Epithelial cell of esophagus (primary cell): Measurements from ENCODE around the gene FLYWCH1.
A peak's percentile ranks its signal among the peaks of the same experiment; 100 is the strongest.

Experiments used
- DNase-seq: peaks from one replicate; pipeline ENCODE4 v3.0.0; 2010; ENCODE audit warnings: low read depth
- H3K4me3 ChIP-seq: 2 replicates; pipeline ENCODE4 v1.5.1; 2011; ENCODE audit warnings: mild to moderate bottlenecking, low read length, control low read depth
- TF ChIP-seq, protein P1 (sequence below): IDR thresholded peaks from 2 replicates; pipeline ENCODE4 v1.5.1; 2011; ENCODE audit warnings: low read depth, mild to moderate bottlenecking, low read length, control low read depth, inconsistent platforms; ENCODE audit not compliant: insufficient read depth; ENCODE audit errors: missing control alignments

Gene FLYWCH1

DNA sequence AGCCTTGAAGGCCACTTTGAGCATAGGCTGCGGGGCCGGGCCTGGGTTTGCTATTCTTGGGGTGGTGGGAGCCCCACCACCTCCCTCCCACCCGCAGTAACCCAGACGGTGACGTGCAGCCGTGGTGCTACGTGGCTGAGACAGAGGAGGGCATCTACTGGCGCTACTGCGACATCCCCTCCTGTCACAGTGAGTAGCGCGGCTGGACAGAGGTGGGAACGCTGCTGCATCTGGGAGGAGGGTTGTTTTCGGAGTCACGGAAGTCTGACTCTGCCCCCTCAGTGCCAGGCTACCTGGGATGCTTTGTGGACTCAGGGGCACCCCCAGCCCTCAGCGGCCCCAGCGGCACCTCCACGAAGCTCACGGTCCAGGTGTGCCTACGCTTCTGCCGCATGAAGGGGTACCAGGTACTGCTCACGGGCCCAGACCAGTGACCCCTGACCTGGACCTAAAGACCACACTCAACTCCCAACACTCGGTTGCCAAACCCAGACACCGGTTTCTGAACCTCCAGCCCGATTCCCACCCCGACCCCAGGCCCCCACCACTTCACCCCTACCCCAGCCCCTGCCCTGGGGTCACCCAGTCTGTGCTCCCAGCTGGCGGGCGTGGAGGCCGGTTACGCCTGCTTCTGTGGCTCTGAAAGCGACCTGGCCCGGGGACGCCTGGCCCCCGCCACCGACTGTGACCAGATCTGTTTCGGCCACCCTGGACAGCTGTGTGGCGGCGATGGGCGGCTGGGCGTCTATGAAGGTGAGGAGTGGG is 54.5 kb downstream of the FLYWCH1 start:
- TF ChIP-seq, protein P1, sequence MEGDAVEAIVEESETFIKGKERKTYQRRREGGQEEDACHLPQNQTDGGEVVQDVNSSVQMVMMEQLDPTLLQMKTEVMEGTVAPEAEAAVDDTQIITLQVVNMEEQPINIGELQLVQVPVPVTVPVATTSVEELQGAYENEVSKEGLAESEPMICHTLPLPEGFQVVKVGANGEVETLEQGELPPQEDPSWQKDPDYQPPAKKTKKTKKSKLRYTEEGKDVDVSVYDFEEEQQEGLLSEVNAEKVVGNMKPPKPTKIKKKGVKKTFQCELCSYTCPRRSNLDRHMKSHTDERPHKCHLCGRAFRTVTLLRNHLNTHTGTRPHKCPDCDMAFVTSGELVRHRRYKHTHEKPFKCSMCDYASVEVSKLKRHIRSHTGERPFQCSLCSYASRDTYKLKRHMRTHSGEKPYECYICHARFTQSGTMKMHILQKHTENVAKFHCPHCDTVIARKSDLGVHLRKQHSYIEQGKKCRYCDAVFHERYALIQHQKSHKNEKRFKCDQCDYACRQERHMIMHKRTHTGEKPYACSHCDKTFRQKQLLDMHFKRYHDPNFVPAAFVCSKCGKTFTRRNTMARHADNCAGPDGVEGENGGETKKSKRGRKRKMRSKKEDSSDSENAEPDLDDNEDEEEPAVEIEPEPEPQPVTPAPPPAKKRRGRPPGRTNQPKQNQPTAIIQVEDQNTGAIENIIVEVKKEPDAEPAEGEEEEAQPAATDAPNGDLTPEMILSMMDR, result no peak
- no peak for DNase-seq
- no peak overlapping the region for H3K4me3 ChIP-seq

DNA sequence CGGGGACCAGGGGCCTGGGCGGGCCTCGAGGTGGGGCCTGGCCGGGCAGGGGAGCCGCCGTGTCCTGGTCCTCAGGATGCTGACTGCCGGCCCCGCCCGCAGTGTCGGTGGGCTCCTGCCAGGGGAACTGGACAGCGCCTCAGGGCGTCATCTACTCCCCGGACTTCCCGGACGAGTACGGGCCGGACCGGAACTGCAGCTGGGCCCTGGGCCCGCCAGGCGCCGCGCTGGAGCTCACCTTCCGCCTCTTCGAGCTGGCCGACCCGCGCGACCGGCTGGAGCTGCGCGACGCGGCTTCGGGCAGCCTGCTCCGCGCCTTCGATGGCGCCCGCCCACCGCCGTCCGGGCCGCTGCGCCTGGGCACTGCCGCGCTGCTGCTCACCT is 55.1 kb downstream of the FLYWCH1 start:
- no peak for DNase-seq
- no peak overlapping the region for H3K4me3 ChIP-seq
- TF ChIP-seq, protein P1, result no peak

DNA sequence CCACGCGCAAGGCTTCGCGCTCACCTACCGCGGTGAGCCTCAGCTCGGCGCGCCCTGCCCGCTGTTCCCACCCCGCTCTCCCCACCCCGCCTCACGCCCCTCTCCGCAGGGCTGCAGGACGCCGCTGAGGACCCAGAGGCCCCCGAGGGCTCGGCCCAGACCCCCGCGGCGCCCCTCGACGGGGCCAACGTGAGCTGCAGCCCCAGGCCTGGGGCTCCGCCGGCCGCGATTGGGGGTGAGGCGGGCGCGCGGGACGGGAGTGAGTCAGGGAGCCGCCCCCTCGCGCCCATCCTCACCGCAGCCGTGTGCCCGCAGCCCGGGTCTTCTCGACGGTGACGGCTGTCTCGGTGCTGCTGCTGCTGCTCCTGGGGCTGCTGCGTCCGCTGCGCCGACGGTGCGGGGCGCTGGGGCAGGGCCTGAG is 55.5 kb downstream of the FLYWCH1 start:
- DNase-seq, result no peak
- no peak overlapping the region for H3K4me3 ChIP-seq
- TF ChIP-seq, protein P1, result no peak

DNA sequence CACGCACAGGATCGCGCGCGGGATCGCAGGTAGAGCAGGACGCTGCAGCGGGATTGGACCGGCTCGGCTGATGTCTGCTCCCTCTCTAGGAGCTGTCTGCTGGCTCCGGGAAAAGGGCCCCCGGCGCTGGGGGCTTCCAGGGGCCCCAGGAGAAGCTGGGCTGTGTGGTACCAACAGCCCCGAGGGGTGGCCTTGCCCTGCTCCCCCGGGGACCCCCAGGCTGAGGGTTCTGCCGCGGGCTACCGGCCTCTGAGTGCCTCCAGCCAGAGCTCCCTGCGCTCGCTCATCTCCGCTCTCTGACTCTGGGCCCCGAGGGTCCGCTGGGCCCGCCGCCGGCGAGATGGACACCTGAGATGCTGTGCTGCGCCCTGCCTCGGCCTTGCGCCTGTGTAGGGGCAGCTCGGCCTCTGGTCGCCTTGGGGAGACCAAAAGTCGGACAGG is 56.0 kb downstream of the FLYWCH1 start:
- no peak for DNase-seq
- TF ChIP-seq, protein P1, result no peak
- no peak overlapping the region for H3K4me3 ChIP-seq

DNA sequence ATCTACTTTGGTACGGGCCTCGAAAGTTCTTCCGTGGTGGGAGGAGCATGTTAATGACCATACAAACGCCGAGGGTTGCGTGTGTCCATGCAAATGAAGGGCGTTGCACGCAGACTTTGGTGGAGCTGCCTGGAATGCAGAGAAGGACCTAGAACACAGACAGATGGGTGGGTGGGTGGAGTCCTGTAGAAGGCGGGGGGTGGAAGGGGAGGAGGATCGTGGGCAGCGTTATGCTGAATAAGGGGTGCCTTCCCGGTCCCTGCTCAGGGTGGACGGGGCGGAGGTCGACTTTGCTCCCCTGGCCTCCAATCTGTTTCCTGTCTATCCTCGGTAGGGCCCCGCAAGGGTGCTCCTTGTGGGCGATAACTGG is 56.6 kb downstream of the FLYWCH1 start:
- peak overlapping the region; percentile 43 for H3K4me3 ChIP-seq
- TF ChIP-seq, protein P1, result no peak
- DNase-seq, result peak; percentile 47

DNA sequence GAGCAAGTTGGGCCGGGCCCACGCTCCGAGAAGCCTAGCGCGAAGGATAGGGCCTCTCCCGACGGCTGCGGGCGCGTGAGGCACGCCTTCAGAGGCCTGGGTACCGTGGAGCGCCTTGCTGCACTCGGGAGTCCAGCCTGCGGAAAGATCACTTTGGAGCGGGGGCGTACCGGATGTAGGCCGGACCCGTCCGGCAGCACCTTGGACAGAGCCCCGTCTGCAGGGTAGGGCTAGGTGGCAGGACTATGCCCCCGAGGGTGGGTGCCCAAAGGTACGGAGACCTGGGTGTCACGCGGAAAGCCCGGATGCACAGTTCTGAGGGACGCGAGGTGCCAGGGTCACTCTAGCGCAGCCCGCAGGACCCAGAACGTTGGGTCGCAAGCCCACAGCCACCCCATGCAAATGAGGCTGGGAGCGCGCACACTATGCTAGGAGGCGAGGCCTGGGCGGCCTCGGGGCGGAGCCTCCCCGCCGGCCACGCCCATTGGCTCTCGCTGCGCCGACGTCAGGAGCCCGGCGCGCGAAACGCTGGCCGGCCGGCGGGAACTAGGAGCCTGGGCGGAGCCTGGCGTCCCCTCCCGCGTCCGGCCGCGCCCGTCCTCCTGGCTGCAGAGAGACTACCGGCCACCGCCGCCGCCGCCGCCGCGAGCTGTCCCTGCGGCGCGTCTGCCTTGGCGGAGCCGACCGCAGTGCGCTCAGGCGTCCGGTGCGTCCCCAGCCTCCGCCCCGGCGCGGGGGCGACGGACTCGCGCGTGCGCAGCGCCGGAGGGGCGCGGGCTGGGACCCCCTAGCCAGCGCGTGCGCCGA is 57.2 kb downstream of the FLYWCH1 start, which contains the start of gene PAQR4:
PAQR4 (plus strand) TSS at position 611 of the 807 bp plus-strand sequence. CDS start 327 bp downstream, outside the sequence.
- H3K4me3 ChIP-seq, result peak within 1 kb of the TSS; percentile 47
- TF ChIP-seq, protein P1, result no peak
- DNase-seq, result peak; percentile 94
